Measurements from ENCODE around the gene LIM2.

Gene LIM2

DNA sequence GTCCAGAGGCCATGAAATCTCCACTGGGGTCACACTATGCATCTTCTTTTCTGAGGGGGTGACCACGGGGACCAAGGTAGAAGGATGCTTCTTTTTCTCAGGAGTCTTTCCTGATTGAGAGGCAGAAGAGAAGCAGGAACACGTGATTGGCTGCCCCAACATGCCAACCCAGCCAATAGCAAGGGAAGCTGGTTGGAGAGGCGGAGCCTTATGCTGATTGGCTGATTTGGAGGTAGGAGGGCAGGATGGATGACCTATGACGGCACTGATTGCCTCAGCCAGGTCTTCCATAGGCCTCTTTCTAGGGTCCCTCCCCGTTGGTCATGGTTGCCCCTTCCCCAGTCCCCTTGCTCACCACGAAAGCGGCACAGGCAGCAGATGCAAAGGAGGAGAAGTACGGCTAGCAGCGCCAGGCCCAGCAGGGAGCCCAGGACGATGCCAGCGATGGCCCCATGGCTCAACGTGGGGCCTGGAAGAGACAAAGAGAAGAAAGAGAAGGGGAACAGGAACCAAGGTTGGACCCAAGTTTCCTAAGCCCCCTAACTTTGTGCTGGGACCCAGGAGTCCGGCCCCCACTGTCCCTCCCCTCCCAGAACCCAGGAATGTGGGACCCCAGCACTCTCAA is 53.8 kb downstream of the LIM2 start:
- in situ Hi-C loops (cut with MboI; ENCODE audit: low pct_unique_long_range_greater_than_20kb, low sequenced_read_pairs, unreplicated experiment) = loop anchor here (10.0 to 25.0 kb wide), 2 partner anchors 101 to 328 kb away; no protein-coding TSS in a partner anchor
- TF ChIP-seq, protein P1, sequence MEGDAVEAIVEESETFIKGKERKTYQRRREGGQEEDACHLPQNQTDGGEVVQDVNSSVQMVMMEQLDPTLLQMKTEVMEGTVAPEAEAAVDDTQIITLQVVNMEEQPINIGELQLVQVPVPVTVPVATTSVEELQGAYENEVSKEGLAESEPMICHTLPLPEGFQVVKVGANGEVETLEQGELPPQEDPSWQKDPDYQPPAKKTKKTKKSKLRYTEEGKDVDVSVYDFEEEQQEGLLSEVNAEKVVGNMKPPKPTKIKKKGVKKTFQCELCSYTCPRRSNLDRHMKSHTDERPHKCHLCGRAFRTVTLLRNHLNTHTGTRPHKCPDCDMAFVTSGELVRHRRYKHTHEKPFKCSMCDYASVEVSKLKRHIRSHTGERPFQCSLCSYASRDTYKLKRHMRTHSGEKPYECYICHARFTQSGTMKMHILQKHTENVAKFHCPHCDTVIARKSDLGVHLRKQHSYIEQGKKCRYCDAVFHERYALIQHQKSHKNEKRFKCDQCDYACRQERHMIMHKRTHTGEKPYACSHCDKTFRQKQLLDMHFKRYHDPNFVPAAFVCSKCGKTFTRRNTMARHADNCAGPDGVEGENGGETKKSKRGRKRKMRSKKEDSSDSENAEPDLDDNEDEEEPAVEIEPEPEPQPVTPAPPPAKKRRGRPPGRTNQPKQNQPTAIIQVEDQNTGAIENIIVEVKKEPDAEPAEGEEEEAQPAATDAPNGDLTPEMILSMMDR (IDR thresholded peaks at IDR 0.05; ENCODE audit: extremely low read depth, insufficient read depth, missing control alignments) = no peak
- DNase-seq (ENCODE audit: low spot score) = no peak

DNA sequence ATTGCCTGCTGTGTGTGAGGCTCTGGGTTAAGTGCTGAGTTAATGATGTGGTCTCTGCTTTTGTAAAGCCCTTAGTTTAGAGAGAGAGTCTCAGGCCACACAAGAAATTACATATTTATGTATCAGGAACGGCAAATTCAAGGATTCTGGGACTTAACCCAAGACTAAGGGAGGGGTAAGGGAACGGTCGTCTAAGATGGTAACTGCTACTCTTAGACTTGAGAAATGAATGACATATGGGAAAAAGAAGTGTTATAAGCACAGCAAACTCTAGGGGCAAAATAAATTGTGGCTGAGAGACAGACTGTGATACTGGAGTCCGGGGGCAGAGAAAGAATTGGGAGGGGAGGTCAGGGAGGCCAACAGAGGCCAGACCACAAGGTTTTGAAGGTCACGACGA is 56.1 kb downstream of the LIM2 start:
- TF ChIP-seq, protein P1 (IDR thresholded peaks at IDR 0.05; ENCODE audit: extremely low read depth, insufficient read depth, missing control alignments) = no peak
- in situ Hi-C loops (cut with MboI; ENCODE audit: low pct_unique_long_range_greater_than_20kb, low sequenced_read_pairs, unreplicated experiment) = loop anchor here (10.0 to 25.0 kb wide), 2 partner anchors 103 to 331 kb away; no protein-coding TSS in a partner anchor

DNA sequence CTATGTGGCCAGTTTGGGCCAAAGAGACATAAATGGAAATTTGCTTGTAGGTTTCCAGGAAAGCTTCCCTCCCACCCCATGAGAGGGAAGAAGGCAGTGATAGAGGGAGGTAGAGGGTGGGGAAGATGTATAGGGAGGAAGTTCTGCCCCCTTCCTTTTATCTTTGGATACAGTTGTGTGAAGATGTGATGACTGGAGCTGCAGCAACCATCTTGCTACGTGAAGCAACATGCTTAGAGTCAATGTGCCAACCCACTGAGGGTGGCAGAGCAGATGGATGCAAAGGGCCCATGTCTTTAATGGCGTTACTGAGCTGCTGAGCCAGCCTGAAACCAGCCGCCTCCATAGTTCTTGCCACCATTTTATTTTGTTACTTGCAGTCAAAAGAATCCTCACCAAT is 56.6 kb downstream of the LIM2 start:
- no peak for DNase-seq (ENCODE audit: low spot score)
- in situ Hi-C loops (cut with MboI; ENCODE audit: low pct_unique_long_range_greater_than_20kb, low sequenced_read_pairs, unreplicated experiment) = loop anchor here (10.0 to 25.0 kb wide), 2 partner anchors 104 to 331 kb away; no protein-coding TSS in a partner anchor
- TF ChIP-seq, protein P1 (IDR thresholded peaks at IDR 0.05; ENCODE audit: extremely low read depth, insufficient read depth, missing control alignments) = no peak

More for the DNA sequence above, 56.1 kb downstream of the LIM2 start:
- DNase-seq (ENCODE audit: low spot score) = no peak

DNA sequence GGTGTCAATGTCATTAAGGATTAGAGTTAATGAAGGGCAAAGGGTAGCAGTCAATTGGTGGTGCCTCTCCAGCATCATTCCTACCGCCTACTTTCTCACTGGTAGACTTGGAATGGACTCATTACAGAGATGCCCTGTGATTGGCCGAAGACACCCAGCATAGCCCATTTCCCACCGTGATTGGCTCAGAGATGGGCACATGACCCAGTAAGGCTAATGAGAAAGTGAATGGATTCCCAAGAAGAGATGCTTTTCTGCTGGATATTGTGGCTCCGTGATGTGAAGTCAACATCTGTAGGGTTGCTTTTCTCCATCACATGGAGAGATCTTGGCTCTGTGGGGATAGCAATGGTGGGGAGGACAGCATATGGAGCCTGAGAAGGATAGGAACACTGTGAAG is 57.4 kb downstream of the LIM2 start:
- TF ChIP-seq, protein P1 (IDR thresholded peaks at IDR 0.05; ENCODE audit: extremely low read depth, insufficient read depth, missing control alignments) = no peak
- DNase-seq (ENCODE audit: low spot score) = no peak
- in situ Hi-C loops (cut with MboI; ENCODE audit: low pct_unique_long_range_greater_than_20kb, low sequenced_read_pairs, unreplicated experiment) = loop anchor here (10.0 to 25.0 kb wide), 2 partner anchors 104 to 332 kb away; no protein-coding TSS in a partner anchor
